ENCODE measurements around the gene NAV2.

Gene NAV2

GRCh38 chr11:19721176-19721575 lies 8.5 kb downstream of the NAV2 start:
- DNase-seq: no peak

- no peak for DNase-seq
Observed at GRCh38 chr11:19722702-19723101, 10.1 kb downstream of the NAV2 start.

GRCh38 chr11:19723572-19724342 lies 11.1 kb downstream of the NAV2 start:
- peak; percentile 53 for DNase-seq

GRCh38 chr11:19724765-19725164 lies 12.1 kb downstream of the NAV2 start:
- no peak for DNase-seq

- DNase-seq: no peak
Observed at GRCh38 chr11:19725379-19726079, 12.9 kb downstream of the NAV2 start.

- DNase-seq: no peak
Observed at GRCh38 chr11:19727246-19727645, 14.6 kb downstream of the NAV2 start.

- DNase-seq: no peak
Observed at GRCh38 chr11:19728436-19728835, 15.8 kb downstream of the NAV2 start.

- no peak for DNase-seq
Observed at GRCh38 chr11:19729141-19729540, 16.5 kb downstream of the NAV2 start.

- DNase-seq: no peak
Observed at GRCh38 chr11:19730373-19730772, 17.7 kb downstream of the NAV2 start.

- no peak for DNase-seq
Observed at GRCh38 chr11:19734171-19734570, 21.5 kb downstream of the NAV2 start.

- no peak for DNase-seq
Observed at GRCh38 chr11:19735157-19735908, 22.7 kb downstream of the NAV2 start.

GRCh38 chr11:19735909-19736498 lies 23.4 kb downstream of the NAV2 start:
- DNase-seq: no peak

- DNase-seq: no peak
Observed at GRCh38 chr11:19736831-19737230, 24.2 kb downstream of the NAV2 start.

- no peak for DNase-seq
Observed at GRCh38 chr11:19737575-19737974, 24.9 kb downstream of the NAV2 start.

GRCh38 chr11:19738124-19738523 lies 25.5 kb downstream of the NAV2 start:
- no peak for DNase-seq

GRCh38 chr11:19739872-19740271 lies 27.2 kb downstream of the NAV2 start:
- no peak for DNase-seq

GRCh38 chr11:19740586-19740985 lies 27.9 kb downstream of the NAV2 start:
- DNase-seq: no peak

- peak; percentile 59 for DNase-seq
Observed at GRCh38 chr11:19742588-19743292, 30.1 kb downstream of the NAV2 start.

- no peak for DNase-seq
Observed at GRCh38 chr11:19743622-19744021, 31.0 kb downstream of the NAV2 start.

- no peak for DNase-seq
Observed at GRCh38 chr11:19744130-19744529, 31.5 kb downstream of the NAV2 start.

- no peak for DNase-seq
Observed at GRCh38 chr11:19746086-19746485, 33.4 kb downstream of the NAV2 start.

- no peak for DNase-seq
Observed at GRCh38 chr11:19747634-19748033, 35.0 kb downstream of the NAV2 start.

GRCh38 chr11:19751055-19751454 lies 38.4 kb downstream of the NAV2 start:
- no peak for DNase-seq

Data from activated effector memory CD4-positive, alpha-beta T cell treated with Interleukin-2 at 50 U/mL for 16 hours (primary cell).